Trophoblast cell (in vitro differentiated cells and primary cell): ENCODE results near the gene CXCL9.

Source experiments
- DNase-seq, 2 donors: peaks; one replicate each; pipeline ENCODE4 v3.0.0-alpha.2; 2016
- H2AFZ ChIP-seq: 2 replicates; pipeline ENCODE4 v1.6.1; 2013; ENCODE audit warnings: low read length, moderate library complexity, mild to moderate bottlenecking; ENCODE audit not compliant: insufficient read depth, poor library complexity
- H2AK5ac ChIP-seq: 2 replicates; pipeline ENCODE4 v1.6.1; 2013; ENCODE audit warnings: mild to moderate bottlenecking, low read length
- H2BK120ac ChIP-seq: 2 replicates; pipeline ENCODE4 v1.6.1; 2013; ENCODE audit warnings: low read length, mild to moderate bottlenecking, moderate library complexity; ENCODE audit not compliant: insufficient read depth, poor library complexity
- H2BK12ac ChIP-seq: 2 replicates; pipeline ENCODE4 v1.6.1; 2013; ENCODE audit warnings: mild to moderate bottlenecking, low read length, moderate library complexity
- H2BK5ac ChIP-seq: 2 replicates; pipeline ENCODE4 v1.6.1; 2013; ENCODE audit warnings: low read length, low read depth, moderate library complexity, mild to moderate bottlenecking; ENCODE audit not compliant: poor library complexity
- H3K14ac ChIP-seq: 2 replicates; pipeline ENCODE4 v1.6.1; 2013; ENCODE audit warnings: mild to moderate bottlenecking, low read length
- H3K18ac ChIP-seq: 2 replicates; pipeline ENCODE4 v1.6.1; 2013; ENCODE audit warnings: mild to moderate bottlenecking, low read length
- H3K23ac ChIP-seq: 2 replicates; pipeline ENCODE4 v1.6.1; 2013; ENCODE audit warnings: low read length
- H3K27ac ChIP-seq: 2 replicates; pipeline ENCODE4 v1.5.1; 2013; ENCODE audit warnings: low read depth, mild to moderate bottlenecking, inconsistent platforms, low read length, moderate library complexity
- H3K27me3 ChIP-seq: 2 replicates; pipeline ENCODE4 v1.6.1; 2013; ENCODE audit warnings: inconsistent platforms, mild to moderate bottlenecking, low read length, moderate library complexity; ENCODE audit not compliant: insufficient read depth
- H3K36me3 ChIP-seq, 2 experiments: 1 replicate in 1 of 2; 2 replicates in 1 of 2; pipeline ENCODE4 v1.6.1; 2013; ENCODE audit warnings: low read length in 2 of 2, mild to moderate bottlenecking in 2 of 2, moderate library complexity in 1 of 2; ENCODE audit not compliant: insufficient read depth in 2 of 2, control insufficient read depth in 1 of 2
- H3K4ac ChIP-seq: 2 replicates; pipeline ENCODE4 v1.6.1; 2013; ENCODE audit warnings: low read depth, mild to moderate bottlenecking, low read length, moderate library complexity
- H3K4me1 ChIP-seq, 2 experiments: 1 replicate in 1 of 2; 2 replicates in 1 of 2; pipeline ENCODE4 v1.6.1; 2013; ENCODE audit warnings: low read length in 2 of 2, mild to moderate bottlenecking in 2 of 2, moderate library complexity in 1 of 2; ENCODE audit not compliant: insufficient read depth in 2 of 2, control insufficient read depth in 1 of 2
- H3K4me2 ChIP-seq: 2 replicates; pipeline ENCODE4 v1.6.1; 2013; ENCODE audit warnings: inconsistent platforms, mild to moderate bottlenecking, low read length, moderate library complexity
- H3K4me3 ChIP-seq: 2 replicates; pipeline ENCODE4 v1.5.1; 2013; ENCODE audit warnings: mild to moderate bottlenecking, low read depth, low read length, inconsistent platforms
- H3K79me1 ChIP-seq: one replicate; pipeline ENCODE4 v1.6.1; 2013; ENCODE audit warnings: low read length
- H3K79me2 ChIP-seq: 2 replicates; pipeline ENCODE4 v1.6.1; 2013; ENCODE audit warnings: low read length, mild to moderate bottlenecking; ENCODE audit not compliant: control insufficient read depth, insufficient read depth, poor library complexity
- H3K9ac ChIP-seq: 2 replicates; pipeline ENCODE4 v1.6.1; 2013; ENCODE audit warnings: mild to moderate bottlenecking, low read length
- H3K9me3 ChIP-seq: 2 replicates; pipeline ENCODE4 v1.6.1; 2013; ENCODE audit warnings: low read depth, mild to moderate bottlenecking, control low read depth, inconsistent platforms, low read length; ENCODE audit not compliant: insufficient read depth
- H4K12ac ChIP-seq: 2 replicates; pipeline ENCODE4 v1.6.1; 2013; ENCODE audit warnings: low read depth, mild to moderate bottlenecking, low read length, moderate library complexity
- H4K8ac ChIP-seq: 2 replicates; pipeline ENCODE4 v1.6.1; 2013; ENCODE audit warnings: low read depth, mild to moderate bottlenecking, low read length, moderate library complexity
- H4K91ac ChIP-seq: one replicate; pipeline ENCODE4 v1.6.1; 2013; ENCODE audit warnings: low read depth, mild to moderate bottlenecking, low read length, moderate library complexity
- WGBS: extraction: QIAGEN DNeasy Blood & Tissue Kit; methylation state at CpG from one replicate; pipeline ENCODE4 v1.1.7; 2013; ENCODE audit warnings: missing lambda C conversion rate; ENCODE audit not compliant: insufficient read length, insufficient coverage; ENCODE audit errors: extremely low coverage; 5-methylcytosine and 5-hydroxymethylcytosine counted together

Gene CXCL9

GRCh38 chr4:76010576-76010975, 3.3 kb upstream of the CXCL9 start:
- H4K91ac ChIP-seq: no peak overlapping the region

GRCh38 chr4:76009311-76009710, 2.0 kb upstream of the CXCL9 start:
- H3K27me3 ChIP-seq: no peaks in the 10 kb centered on the region
- H2BK5ac ChIP-seq: no peak overlapping the region
- no peak overlapping the region for H2AK5ac ChIP-seq
- peak overlapping the region; percentile 70 for H3K23ac ChIP-seq
- no peak overlapping the region for H2AFZ ChIP-seq
- no peaks in the 10 kb centered on the region for H3K79me2 ChIP-seq
- no peak overlapping the region for H3K27ac ChIP-seq
- DNase-seq: no peak
- H4K12ac ChIP-seq: no peak overlapping the region
- no peak overlapping the region for H3K4me3 ChIP-seq
- no peaks in the 10 kb centered on the region for H3K4me1 ChIP-seq
- H4K91ac ChIP-seq: no peak overlapping the region
- no peaks in the 10 kb centered on the region for H3K9me3 ChIP-seq
- no peak overlapping the region for H3K4ac ChIP-seq
- H3K4me2 ChIP-seq: no peak overlapping the region
- no peak overlapping the region for H2BK12ac ChIP-seq
- H3K36me3 ChIP-seq: no peaks in the 10 kb centered on the region
- H4K8ac ChIP-seq: no peak overlapping the region
- H3K18ac ChIP-seq: no peak overlapping the region
- no peak overlapping the region for H2BK120ac ChIP-seq
- H3K14ac ChIP-seq: no peak overlapping the region
- no peak overlapping the region for H3K9ac ChIP-seq
- H3K79me1 ChIP-seq: no peaks in the 10 kb centered on the region
- no CpG with 5 or more reads among the region's 5 CpGs for WGBS

More at GRCh38 chr4:76010576-76010975, 3.3 kb upstream of the CXCL9 start:
- Histone ChIP-seq H3K4ac (no peak overlapping the region), H3K9ac (no peak overlapping the region), H3K4me2 (no peak overlapping the region), H2AFZ (no peak overlapping the region), H3K14ac (no peak overlapping the region), H2AK5ac (no peak overlapping the region), H3K36me3 (no peaks in the 10 kb centered on the region), H2BK12ac (no peak overlapping the region), H3K23ac (no peak overlapping the region), H3K27me3 (no peaks in the 10 kb centered on the region), H3K9me3 (no peaks in the 10 kb centered on the region), H3K27ac (no peak overlapping the region), H4K12ac (no peak overlapping the region), H2BK120ac (no peak overlapping the region), H3K79me1 (no peaks in the 10 kb centered on the region), H3K4me3 (no peak overlapping the region), H3K4me1 (no peaks in the 10 kb centered on the region), H2BK5ac (no peak overlapping the region), H3K18ac (no peak overlapping the region), H4K8ac (no peak overlapping the region), H3K79me2 (no peaks in the 10 kb centered on the region)
- WGBS: no CpG with 5 or more reads among the region's 13 CpGs
- peak in 1 of 2 donors; percentile 53 for DNase-seq

- Histone ChIP-seq H3K18ac (no peak overlapping the region), H3K79me2 (no peaks in the 10 kb centered on the region), H4K8ac (no peak overlapping the region), H3K14ac (no peak overlapping the region), H3K23ac (no peak overlapping the region), H3K36me3 (no peaks in the 10 kb centered on the region), H3K4me2 (no peak overlapping the region), H3K27ac (no peak overlapping the region), H3K27me3 (no peaks in the 10 kb centered on the region), H2BK5ac (no peak overlapping the region), H3K4me3 (no peak overlapping the region), H2AK5ac (no peak overlapping the region), H3K9ac (no peak overlapping the region), H3K9me3 (no peaks in the 10 kb centered on the region), H2BK12ac (no peak overlapping the region), H4K91ac (no peak overlapping the region), H3K79me1 (no peaks in the 10 kb centered on the region), H4K12ac (no peak overlapping the region), H2BK120ac (no peak overlapping the region), H3K4ac (no peak overlapping the region), H2AFZ (no peak overlapping the region), H3K4me1 (no peaks in the 10 kb centered on the region)
- DNase-seq: no peak
- WGBS: no CpG with 5 or more reads among the region's 3 CpGs
These were observed 3.7 kb downstream of the CXCL9 start for GRCh38 chr4:76003620-76004019.

GRCh38 chr4:76003035-76003434, 4.3 kb downstream of the CXCL9 start:
- no peaks in the 10 kb centered on the region for H3K36me3 ChIP-seq
- H4K91ac ChIP-seq: no peak overlapping the region
- no peak overlapping the region for H2AK5ac ChIP-seq
- H3K27ac ChIP-seq: no peak overlapping the region
- H4K8ac ChIP-seq: no peak overlapping the region
- H3K4me3 ChIP-seq: no peak overlapping the region
- no peak overlapping the region for H3K14ac ChIP-seq
- H3K18ac ChIP-seq: no peak overlapping the region
- no peaks in the 10 kb centered on the region for H3K79me1 ChIP-seq
- H3K9ac ChIP-seq: no peak overlapping the region
- no peak overlapping the region for H3K4ac ChIP-seq
- H3K23ac ChIP-seq: no peak overlapping the region
- no peak overlapping the region for H3K4me2 ChIP-seq
- H2AFZ ChIP-seq: no peak overlapping the region
- WGBS: no CpG with 5 or more reads among the region's 2 CpGs
- H3K79me2 ChIP-seq: no peaks in the 10 kb centered on the region
- no peaks in the 10 kb centered on the region for H3K9me3 ChIP-seq
- no peak overlapping the region for H4K12ac ChIP-seq
- H2BK12ac ChIP-seq: no peak overlapping the region
- H3K4me1 ChIP-seq: no peaks in the 10 kb centered on the region
- H3K27me3 ChIP-seq: no peaks in the 10 kb centered on the region
- H2BK5ac ChIP-seq: no peak overlapping the region
- no peak overlapping the region for H2BK120ac ChIP-seq
- no peak for DNase-seq
